H1 (cell line): ENCODE data around the gene S100A8. TPM values are rescaled to one million over a fixed set of nuclear protein-coding genes. Genes with fewer than 3 reads are reported as not detected.

Source experiments
- CTCF ChIA-PET: fragments of 300-600 bp; sonication (Branson Sonifier 250); formaldehyde crosslinking; loops from one replicate; lab custom pipeline; 2021; ENCODE audit not compliant: partially characterized antibody; lab: Charles Lee
- POLR2A ChIA-PET: fragments of 300-600 bp; sonication (Branson Sonifier 250); formaldehyde crosslinking; loops from one replicate; lab custom pipeline; 2021; ENCODE audit warnings: inconsistent platforms; ENCODE audit not compliant: partially characterized antibody; lab: Charles Lee
- DNase-seq, 2 experiments: peaks; one replicate each; pipeline versions ENCODE4 v3.0.0 to v3.0.0-alpha.2; 2010 to 2022; ENCODE audit warnings: low spot score in 2 of 2, low read depth in 1 of 2, mixed read lengths in 1 of 2
- FAIRE-seq: peaks from 2 replicates; lab custom pipeline; 2011; peaks lifted over from hg19 to GRCh38; lab: Jason Lieb, UNC
- H2AFZ ChIP-seq: 2 replicates; pipeline ENCODE4 v1.8.1; 2012; ENCODE audit warnings: low read length, inconsistent platforms
- H2AK5ac ChIP-seq: 2 replicates; pipeline ENCODE4 v1.6.1; 2013; ENCODE audit warnings: low read depth, low read length
- H2BK120ac ChIP-seq: replicated peaks from 2 replicates; pipeline ENCODE3; 2013; ENCODE audit warnings: low read depth, low read length, inconsistent platforms
- H2BK12ac ChIP-seq: 2 replicates; pipeline ENCODE4 v1.6.1; 2013; ENCODE audit warnings: low read depth, low read length
- H2BK15ac ChIP-seq: 2 replicates; pipeline ENCODE4 v1.6.1; 2013; ENCODE audit warnings: low read length
- H2BK20ac ChIP-seq: 2 replicates; pipeline ENCODE4 v1.6.1; 2013; ENCODE audit warnings: low read length
- H2BK5ac ChIP-seq: 2 replicates; pipeline ENCODE4 v1.6.1; 2013; ENCODE audit warnings: low read depth, low read length
- H3K14ac ChIP-seq: 2 replicates; pipeline ENCODE4 v1.6.1; 2013; ENCODE audit warnings: inconsistent platforms; ENCODE audit not compliant: insufficient read length
- H3K18ac ChIP-seq: 2 replicates; pipeline ENCODE4 v1.6.1; 2013; ENCODE audit warnings: low read length; ENCODE audit errors: extremely low read depth
- H3K23ac ChIP-seq: 2 replicates; pipeline ENCODE4 v1.6.1; 2013; ENCODE audit warnings: inconsistent platforms; ENCODE audit not compliant: insufficient read length
- H3K23me2 ChIP-seq: 2 replicates; pipeline ENCODE4 v1.6.1; 2013; ENCODE audit warnings: low read depth, low read length
- H3K27ac ChIP-seq: 2 replicates; pipeline ENCODE4 v1.6.1; 2011; ENCODE audit warnings: low read depth, low read length, inconsistent platforms
- H3K27me3 ChIP-seq, 4 experiments: replicated peaks in 1 of 4; 1 replicate in 1 of 4; 2 replicates in 3 of 4; pipeline versions ENCODE4 v1.6.1 to v1.8.1; 2011 to 2013; ENCODE audit warnings: low read length in 3 of 4, mild to moderate bottlenecking in 3 of 4, inconsistent platforms in 2 of 4, mixed read lengths in 2 of 4, moderate library complexity in 1 of 4; ENCODE audit not compliant: control insufficient read depth in 3 of 4, insufficient read depth in 3 of 4; ENCODE audit errors: extremely low read depth in 1 of 4
- H3K36me3 ChIP-seq, 4 experiments: 2 replicates each; pipeline versions ENCODE4 v1.6.1 to v1.8.1; 2011 to 2013; ENCODE audit warnings: mild to moderate bottlenecking in 4 of 4, low read length in 3 of 4, moderate library complexity in 2 of 4, control low read depth in 1 of 4, inconsistent platforms in 1 of 4; ENCODE audit not compliant: insufficient read depth in 4 of 4, control insufficient read depth in 2 of 4
- H3K4ac ChIP-seq: replicated peaks from 2 replicates; pipeline ENCODE3; 2013; ENCODE audit warnings: low read length, low read depth, mixed read lengths, inconsistent platforms; ENCODE audit not compliant: insufficient read length
- H3K4me1 ChIP-seq, 4 experiments: replicated peaks in 1 of 4; 1 replicate in 1 of 4; 2 replicates in 3 of 4; pipeline versions ENCODE4 v1.6.1 to v1.8.1; 2011 to 2013; ENCODE audit warnings: low read length in 3 of 4, inconsistent platforms in 2 of 4, mixed read lengths in 1 of 4; ENCODE audit not compliant: insufficient read depth in 4 of 4, control insufficient read depth in 3 of 4
- H3K4me2 ChIP-seq, 2 experiments: 2 replicates each; pipeline versions ENCODE4 v1.6.1 to v1.8.1; 2011 to 2013; ENCODE audit warnings: low read depth in 2 of 2, low read length in 2 of 2, control low read depth in 1 of 2, inconsistent platforms in 1 of 2, mild to moderate bottlenecking in 1 of 2; ENCODE audit not compliant: insufficient read depth in 1 of 2
- H3K4me3 ChIP-seq, 4 experiments: fragments of 200-600, 300-600 bp in 1 of 4; sonication (generic), shearing (Covaris generic), sonication (Bioruptor Twin) in 1 of 4; 2 replicates each; pipeline versions ENCODE4 v1.5.1 to v1.8.1; 2011 to 2016; ENCODE audit warnings: low read length in 4 of 4, low read depth in 3 of 4, control low read depth in 2 of 4, inconsistent platforms in 2 of 4, mild to moderate bottlenecking in 2 of 4, mixed read lengths in 1 of 4, moderate library complexity in 1 of 4; ENCODE audit not compliant: insufficient read depth in 2 of 4; ENCODE audit errors: extremely low read depth in 1 of 4
- H3K56ac ChIP-seq: replicated peaks from 2 replicates; pipeline ENCODE3; 2013; ENCODE audit warnings: low read depth, mild to moderate bottlenecking, mixed read lengths, low read length, inconsistent platforms; ENCODE audit not compliant: insufficient read length
- H3K79me1 ChIP-seq: 2 replicates; pipeline ENCODE4 v1.6.1; 2013; ENCODE audit warnings: low read depth, low read length, control low read depth
- H3K79me2 ChIP-seq, 2 experiments: 2 replicates each; pipeline versions ENCODE4 v1.6.1 to v1.8.1; 2012 to 2013; ENCODE audit warnings: low read length in 2 of 2, mild to moderate bottlenecking in 2 of 2, inconsistent platforms in 1 of 2; ENCODE audit not compliant: insufficient read depth in 2 of 2, control insufficient read depth in 1 of 2
- H3K9ac ChIP-seq, 4 experiments: replicated peaks in 1 of 4; 1 replicate in 1 of 4; 2 replicates in 3 of 4; pipeline versions ENCODE4 v1.6.1 to v1.8.1; 2011 to 2013; ENCODE audit warnings: low read depth in 3 of 4, low read length in 3 of 4, control low read depth in 2 of 4, mild to moderate bottlenecking in 2 of 4, moderate library complexity in 2 of 4, inconsistent platforms in 1 of 4; ENCODE audit errors: extremely low read depth in 1 of 4
- H3K9me3 ChIP-seq, 2 experiments: 2 replicates each; pipeline versions ENCODE4 v1.6.1 to v1.8.1; 2012 to 2013; ENCODE audit warnings: mild to moderate bottlenecking in 2 of 2, moderate library complexity in 2 of 2, control low read depth in 1 of 2, inconsistent platforms in 1 of 2, low read depth in 1 of 2, low read length in 1 of 2, mixed read lengths in 1 of 2; ENCODE audit not compliant: insufficient read depth in 2 of 2
- H4K20me1 ChIP-seq, 2 experiments: replicated peaks in 1 of 2; 2 replicates each; pipeline versions ENCODE3 to v1.8.1; 2011 to 2013; ENCODE audit warnings: inconsistent platforms in 2 of 2, low read length in 2 of 2, mild to moderate bottlenecking in 1 of 2; ENCODE audit not compliant: insufficient read depth in 2 of 2, control insufficient read depth in 1 of 2
- H4K5ac ChIP-seq: 2 replicates; pipeline ENCODE4 v1.6.1; 2013; ENCODE audit warnings: low read length, low read depth, mixed read lengths, inconsistent platforms; ENCODE audit not compliant: insufficient read length
- H4K8ac ChIP-seq: 2 replicates; pipeline ENCODE4 v1.8.0; 2013; ENCODE audit warnings: mild to moderate bottlenecking, moderate library complexity, low read length, inconsistent platforms; ENCODE audit not compliant: insufficient read depth; ENCODE audit errors: extremely low read depth
- H4K91ac ChIP-seq: replicated peaks from 2 replicates; pipeline ENCODE3; 2013; ENCODE audit warnings: low read length, mixed read lengths, inconsistent platforms; ENCODE audit not compliant: insufficient read length
- BACH1 ChIP-seq: IDR thresholded peaks from 2 replicates; pipeline ENCODE4 v1.6.1; 2012; ENCODE audit warnings: low read length, improper control_type of control experiment
- CBX5 ChIP-seq: fragments of 300-800, 300-1000 bp; sonication (generic); IDR thresholded peaks from 2 replicates; pipeline ENCODE4 v1.7.1; 2016; ENCODE audit warnings: antibody characterized with exemption, low read length, low read depth
- GABPA ChIP-seq: IDR thresholded peaks from 2 replicates; pipeline ENCODE4 v1.6.1; 2011; ENCODE audit warnings: mild to moderate bottlenecking, low read length, moderate library complexity, borderline replicate concordance; ENCODE audit not compliant: insufficient read depth
- MAFK ChIP-seq: IDR thresholded peaks from 2 replicates; pipeline ENCODE4 v1.6.1; 2012; ENCODE audit warnings: low read depth, mild to moderate bottlenecking, improper control_type of control experiment, low read length
- SP1 ChIP-seq: IDR thresholded peaks from 2 replicates; pipeline ENCODE4 v1.6.1; 2011; ENCODE audit warnings: low read depth, low read length
- WGBS, 2 experiments: shearing (Covaris generic) in 1 of 2; methylation state at CpG; one replicate each; pipeline versions ENCODE4 v1.1.6 to v1.1.7; 2013 to 2015; ENCODE audit warnings: low lambda C conversion rate in 2 of 2, mixed read lengths in 2 of 2, inconsistent platforms in 1 of 2, low coverage in 1 of 2, missing lambda C conversion rate in 1 of 2; ENCODE audit not compliant: insufficient replicate concordance in 2 of 2, insufficient coverage in 1 of 2, insufficient read length in 1 of 2; ENCODE audit errors: extremely low coverage in 1 of 2, missing lambda C conversion rate in 1 of 2; 5-methylcytosine and 5-hydroxymethylcytosine counted together
- polyA plus RNA-seq, 7 experiments: library from polyadenylated mRNA; depleted of rRNA in 3 of 7; stranded (reverse) in 5 of 7; unstranded in 2 of 7; fragments of >200 nt in 5 of 7; fragments of 200-250 nt in 2 of 7; gene quantifications; 1 replicate in 5 of 7; 2 replicates in 1 of 7; 4 replicates in 1 of 7; pipeline versions ENCODE4 v1.2.1 to v1.2.3, GENCODE V29; 2011 to 2013; ENCODE audit warnings: missing spikeins in 2 of 7, mixed read lengths in 2 of 7
- total RNA-seq: library from RNA; stranded (reverse); fragmentation: NEBNext Ultra II Directional; extraction: Animal tissue kit (Norgen Biotek cat#: 25700); gene quantifications from 2 replicates; pipeline ENCODE4 v1.2.1, GENCODE V29; 2021
- TF ChIP-seq, protein P1 (sequence below): IDR thresholded peaks from 2 replicates; pipeline ENCODE4 v1.6.1; 2012; ENCODE audit warnings: inconsistent platforms

S100A8 gene
- total and polyA plus RNA-seq, 2 of the 8 experiments (the other 6 are each of a cell fraction or from before 2014, with no cell fraction given) = not detected

DNA sequence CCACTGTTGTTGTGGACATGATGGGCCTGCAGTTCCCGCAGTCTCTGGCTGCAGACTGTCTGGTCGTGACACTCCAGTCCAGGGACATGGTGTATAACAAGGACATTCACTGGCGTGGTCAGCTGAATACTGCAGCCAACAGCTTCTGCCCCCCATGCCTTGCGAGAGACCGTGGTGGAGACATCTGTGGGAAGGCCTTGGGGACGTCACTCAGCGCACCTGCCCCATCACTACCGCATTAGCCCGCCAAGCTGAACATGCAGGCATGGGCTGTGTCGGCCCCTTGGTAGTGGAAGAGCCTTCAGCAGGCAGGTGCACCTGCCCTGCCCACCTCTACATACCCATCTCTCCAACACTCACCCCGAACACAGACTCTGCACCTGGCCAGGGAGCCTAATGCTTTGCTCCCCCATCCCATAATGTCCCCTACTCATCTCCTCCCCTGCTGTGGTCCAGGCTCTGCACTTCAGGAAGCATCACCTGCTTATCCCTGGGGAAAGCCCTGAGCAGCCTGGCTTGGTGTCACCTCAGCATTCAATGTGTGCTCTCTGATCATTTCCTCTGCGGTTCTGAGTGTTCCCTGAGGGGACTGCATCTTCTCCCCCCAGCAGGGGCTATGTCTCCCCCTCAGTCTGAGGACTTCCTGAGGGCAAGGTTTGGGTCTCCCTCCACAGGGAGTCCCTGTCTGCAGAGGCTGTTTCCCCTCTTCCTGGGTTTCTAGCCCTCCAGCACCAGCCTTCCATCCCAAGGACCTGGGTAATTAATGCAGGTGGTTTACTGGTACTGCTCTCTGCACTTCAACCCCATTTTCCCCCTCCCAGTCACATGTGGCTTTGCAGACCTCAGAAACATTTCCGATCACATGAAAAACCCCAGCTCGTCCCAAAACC lies 45.4 kb downstream of the S100A8 start:
- Histone ChIP-seq H3K56ac (no peak overlapping the region), H2AFZ (no peak overlapping the region), H3K27me3 (peaks cover 0 to 2% (median 0%) of the 10 kb centered on the region in 4 experiments; a peak in 1 of 7 replicates), H3K14ac (no peak overlapping the region), H3K4me3 (no peak overlapping the region), H3K9ac (no peak overlapping the region), H3K9me3 (no peaks in the 10 kb centered on the region), H2AK5ac (no peak overlapping the region), H4K20me1 (no peaks in the 10 kb centered on the region), H3K4me1 (no peaks in the 10 kb centered on the region; a peak in 1 of 7 replicates), H3K36me3 (no peaks in the 10 kb centered on the region), H2BK20ac (no peak overlapping the region), H3K4me2 (no peak overlapping the region), H4K8ac (no peak overlapping the region), H3K27ac (no peak overlapping the region), H2BK5ac (no peak overlapping the region), H3K4ac (no peak overlapping the region), H3K23ac (no peak overlapping the region), H3K18ac (no peak overlapping the region), H3K23me2 (no peaks in the 10 kb centered on the region), H2BK12ac (no peak overlapping the region), H3K79me1 (no peaks in the 10 kb centered on the region), H2BK120ac (no peak overlapping the region), H2BK15ac (no peak overlapping the region), H4K5ac (no peak overlapping the region), H4K91ac (no peak overlapping the region), H3K79me2 (no peaks in the 10 kb centered on the region)
- 90% methylated on average over 12 of the region's 14 CpGs; no CpG with 5 or more reads in 1 of the 2 experiments for WGBS, 2 experiments
- DNase-seq (peak in 1 of 2 experiments; percentile 40), FAIRE-seq (no peak)
- no peak for TF ChIP-seq SP1
- no peak for TF ChIP-seq MAFK
- no peak for TF ChIP-seq CBX5
- TF ChIP-seq GABPA = no peak
- TF ChIP-seq, protein P1, sequence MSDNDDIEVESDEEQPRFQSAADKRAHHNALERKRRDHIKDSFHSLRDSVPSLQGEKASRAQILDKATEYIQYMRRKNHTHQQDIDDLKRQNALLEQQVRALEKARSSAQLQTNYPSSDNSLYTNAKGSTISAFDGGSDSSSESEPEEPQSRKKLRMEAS = no peak
- TF ChIP-seq BACH1 = no peak
- CTCF ChIA-PET = interaction anchor here (0.9 to 1.5 kb wide), 6 partner anchors 9 to 149 kb away, joined by 3 to 5 read pairs (median 4); partner anchors contain the start of gene PGLYRP3
- POLR2A ChIA-PET = interaction anchor here (0.6 kb wide), 1 partner anchor 303 kb away, joined by 3 read pairs; no protein-coding TSS in a partner anchor
